ENCODE data around the gene DVL3.
A peak's percentile ranks its signal among the peaks of the same experiment; 100 is the strongest.

Gene DVL3

DNA sequence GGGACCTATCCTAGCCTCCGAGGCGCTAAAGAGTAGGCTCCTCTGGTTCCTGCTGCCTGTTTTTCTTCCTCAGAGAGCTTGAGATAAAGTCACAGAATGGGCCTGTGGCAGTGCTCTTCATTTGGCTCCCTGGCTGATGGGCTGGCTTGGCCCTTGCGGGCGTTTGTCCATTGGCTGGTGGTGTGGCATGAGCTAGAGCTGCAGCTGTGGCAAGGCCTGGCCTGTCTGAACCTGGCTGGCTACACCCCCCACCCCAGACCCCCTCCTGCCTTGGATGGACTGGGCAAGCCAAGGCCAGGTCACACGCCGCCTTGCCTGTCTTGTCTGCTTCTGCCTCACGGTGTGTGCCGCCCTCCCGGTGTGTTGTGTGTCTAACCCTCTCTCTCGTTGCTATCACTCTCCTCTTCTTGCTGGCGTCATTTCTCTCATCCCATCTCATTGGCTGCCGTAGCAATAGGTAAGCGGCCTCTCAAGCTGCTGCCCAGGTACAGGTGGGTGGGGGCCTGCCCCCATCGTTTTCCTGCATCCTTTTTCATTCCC lies 22.7 kb downstream of the DVL3 start:
- no peak for DNase-seq

DNA sequence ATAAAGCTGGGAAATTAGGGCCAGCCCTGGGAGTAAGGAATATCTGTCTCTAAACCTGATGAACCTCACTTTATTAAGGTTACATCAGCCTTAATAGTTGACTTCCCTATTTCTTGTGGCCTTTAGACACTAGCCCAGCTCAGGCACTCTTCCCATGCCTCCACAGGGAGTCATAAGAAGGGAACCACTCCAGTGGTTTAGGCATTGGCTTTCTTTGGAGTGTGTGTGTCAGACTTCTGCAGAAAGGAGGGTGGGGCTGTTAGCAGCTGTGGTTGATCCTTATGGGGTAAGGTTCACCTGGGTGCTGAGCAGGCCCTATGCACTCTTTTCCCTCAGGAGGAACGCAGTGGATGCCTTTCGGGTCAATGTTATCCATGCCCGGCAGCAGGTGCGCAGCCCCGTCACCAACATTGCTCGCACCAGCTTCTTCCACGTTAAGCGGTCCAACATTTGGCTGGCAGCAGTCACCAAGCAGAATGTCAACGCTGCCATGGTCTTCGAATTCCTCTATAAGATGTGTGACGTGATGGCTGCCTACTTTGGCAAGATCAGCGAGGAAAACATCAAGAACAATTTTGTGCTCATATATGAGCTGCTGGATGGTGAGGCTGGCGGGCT lies 23.5 kb downstream of the DVL3 start:
- no peak for DNase-seq

DNA sequence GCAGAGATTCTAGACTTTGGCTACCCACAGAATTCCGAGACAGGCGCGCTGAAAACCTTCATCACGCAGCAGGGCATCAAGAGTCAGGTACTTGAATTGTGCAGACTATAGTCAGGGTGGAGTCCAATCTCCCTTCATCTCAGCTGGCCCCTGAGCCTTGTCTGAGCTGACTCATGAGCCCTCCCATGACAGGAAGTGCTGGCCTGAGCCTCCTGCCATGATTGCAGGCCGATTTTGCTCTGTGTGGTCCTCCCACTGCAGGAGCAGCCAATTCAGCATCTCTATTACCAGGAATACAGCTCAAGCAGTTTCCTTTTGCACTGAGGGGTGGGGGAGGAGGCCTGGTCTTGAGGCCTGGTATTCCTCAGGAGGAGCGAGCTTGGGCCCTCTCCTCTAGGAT lies 25.0 kb downstream of the DVL3 start:
- DNase-seq: no peak

DNA sequence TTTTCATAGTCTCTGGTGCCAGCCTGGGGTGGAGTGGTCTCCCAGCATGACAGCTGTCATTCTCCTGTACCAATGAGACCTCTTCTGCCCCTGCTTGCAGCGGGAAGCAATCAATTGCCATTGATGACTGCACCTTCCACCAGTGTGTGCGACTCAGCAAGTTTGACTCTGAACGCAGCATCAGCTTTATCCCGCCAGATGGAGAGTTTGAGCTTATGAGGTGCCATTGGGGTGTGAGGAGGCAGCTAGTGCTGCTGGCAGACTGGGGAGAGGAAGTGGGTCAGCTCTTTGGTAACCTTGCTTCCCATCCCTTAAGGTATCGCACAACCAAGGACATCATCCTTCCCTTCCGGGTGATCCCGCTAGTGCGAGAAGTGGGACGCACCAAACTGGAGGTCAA lies 26.4 kb downstream of the DVL3 start:
- no peak for DNase-seq

DNA sequence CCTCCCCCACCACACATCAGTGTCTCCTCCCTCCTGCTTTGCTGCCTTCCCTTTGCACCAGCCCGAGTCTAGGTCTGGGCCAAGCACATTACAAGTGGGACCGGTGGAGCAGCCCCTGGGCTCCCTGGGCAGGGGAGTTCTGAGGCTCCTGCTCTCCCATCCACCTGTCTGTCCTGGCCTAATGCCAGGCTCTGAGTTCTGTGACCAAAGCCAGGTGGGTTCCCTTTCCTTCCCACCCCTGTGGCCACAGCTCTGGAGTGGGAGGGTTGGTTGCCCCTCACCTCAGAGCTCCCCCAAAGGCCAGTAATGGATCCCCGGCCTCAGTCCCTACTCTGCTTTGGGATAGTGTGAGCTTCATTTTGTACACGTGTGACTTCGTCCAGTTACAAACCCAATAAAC lies 28.5 kb downstream of the DVL3 start:
- DNase-seq: no peak

DNA sequence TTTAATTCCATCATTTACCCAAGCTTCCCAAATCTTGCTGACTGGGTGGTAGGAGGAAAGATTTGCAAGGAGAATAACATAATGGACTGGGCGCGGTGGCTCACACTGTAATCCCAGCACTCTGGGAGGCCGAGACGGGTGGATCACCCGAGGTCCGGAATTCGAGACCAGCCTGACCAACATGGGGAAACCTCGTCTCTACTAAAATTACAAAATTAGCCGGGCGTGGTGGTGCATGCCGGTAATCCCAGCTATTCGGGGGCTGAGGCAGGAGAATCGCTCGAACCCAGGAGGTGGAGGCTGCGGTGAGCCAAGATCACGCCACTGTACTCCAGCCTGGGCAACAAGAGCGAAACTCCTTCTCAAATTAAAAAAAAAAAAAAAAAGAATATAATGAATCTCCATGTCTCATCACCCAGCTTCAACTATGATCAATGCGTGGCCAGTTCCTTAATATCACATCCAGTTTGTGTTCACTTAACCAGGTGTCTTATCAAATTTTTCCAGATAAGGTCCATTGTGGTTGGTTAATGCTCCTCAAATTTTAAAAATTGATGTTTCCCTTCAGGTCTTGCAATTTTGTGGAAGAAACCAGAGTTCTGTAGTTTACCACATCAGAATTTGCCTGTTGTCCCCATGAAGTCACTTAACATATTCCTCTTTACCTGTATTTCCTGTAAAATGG lies 29.5 kb downstream of the DVL3 start:
- no peak for DNase-seq

DNA sequence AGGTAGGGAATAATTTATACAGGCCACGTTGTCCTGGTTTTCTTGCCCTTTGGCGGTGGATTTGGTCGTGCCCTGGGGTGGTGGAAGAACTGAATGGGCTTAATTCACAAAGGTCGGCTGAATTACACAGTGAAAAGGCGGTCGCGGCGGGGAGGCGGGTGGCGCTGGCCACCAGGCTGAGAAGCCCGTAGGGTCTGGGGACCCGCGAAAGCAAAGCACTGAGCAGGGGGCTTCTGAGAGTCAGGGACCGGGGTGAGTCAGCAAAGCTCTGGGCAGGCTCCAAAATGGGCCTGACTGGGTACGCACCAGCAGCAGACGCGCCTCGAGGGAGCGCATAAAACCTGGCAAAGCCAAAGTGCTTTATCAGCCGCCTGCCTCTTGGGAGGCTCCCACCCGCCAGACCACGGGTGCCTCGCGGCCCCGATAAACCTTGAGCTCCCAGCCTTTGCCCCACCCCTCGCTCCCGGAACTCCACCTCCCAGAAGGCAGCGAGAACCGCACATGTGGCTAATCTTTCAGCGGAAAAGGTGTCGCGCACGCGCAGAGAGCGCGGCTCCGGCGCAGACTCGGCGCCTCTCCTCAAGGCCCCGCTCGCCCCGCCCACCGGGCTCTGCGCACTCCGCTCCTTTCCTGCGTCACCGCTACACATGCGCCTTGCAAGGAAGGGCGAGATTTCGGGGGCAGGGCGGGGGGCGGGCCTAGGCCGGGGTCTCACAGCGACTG lies 30.4 kb downstream of the DVL3 start:
- DNase-seq: peak; percentile 99

DNA sequence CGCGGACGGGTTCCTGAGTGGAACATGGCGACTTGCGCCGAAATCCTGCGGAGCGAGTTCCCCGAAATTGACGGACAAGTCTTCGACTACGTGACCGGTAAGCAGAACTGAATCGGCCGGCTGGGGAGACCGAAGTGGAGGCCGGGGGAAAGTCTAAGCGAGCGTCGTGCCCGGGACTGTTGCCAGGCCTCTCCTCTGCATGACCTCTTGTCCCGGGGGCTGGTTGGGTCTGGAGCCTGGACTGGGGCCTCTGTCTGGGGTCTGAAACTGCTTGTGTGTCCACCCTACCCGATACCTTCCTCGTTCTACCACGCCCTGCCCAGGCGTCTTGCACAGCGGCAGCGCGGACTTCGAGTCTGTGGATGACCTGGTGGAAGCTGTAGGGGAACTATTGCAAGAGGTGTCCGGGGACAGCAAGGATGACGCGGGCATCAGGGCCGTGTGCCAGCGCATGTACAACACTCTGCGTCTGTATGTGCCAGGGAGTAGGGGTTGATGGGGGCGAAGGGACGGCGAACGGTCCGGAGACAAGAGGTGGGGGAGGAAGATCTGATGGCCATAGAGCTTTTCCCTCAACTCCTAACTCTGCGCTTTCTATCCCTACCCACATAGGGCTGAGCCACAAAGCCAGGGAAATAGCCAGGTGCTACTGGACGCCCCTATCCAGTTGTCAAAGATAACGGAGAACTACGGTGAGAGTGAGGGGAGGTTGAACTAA lies 31.2 kb downstream of the DVL3 start, which contains the start of gene ABCF3:
ABCF3 (plus strand) TSS at position 16 of the 718 bp plus-strand sequence; CDS start at position 25, 9 bp downstream.
- no peak for DNase-seq

DNA sequence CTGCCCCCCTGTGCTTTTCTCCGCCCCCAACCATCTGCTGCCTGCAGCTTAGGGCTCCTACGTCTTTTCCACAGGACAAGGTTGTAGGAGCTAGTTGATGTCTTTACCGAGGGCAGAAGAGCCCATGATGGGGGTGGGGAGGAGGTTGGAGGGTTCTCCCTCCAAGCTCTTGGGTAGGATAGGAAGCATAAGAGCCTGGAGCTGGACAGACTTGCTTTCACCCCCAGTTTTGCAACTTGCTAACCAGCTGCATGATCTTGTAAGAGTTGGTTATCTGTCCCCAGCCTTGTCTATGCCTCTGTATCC lies 31.7 kb downstream of the DVL3 start:
- no peak for DNase-seq

DNA sequence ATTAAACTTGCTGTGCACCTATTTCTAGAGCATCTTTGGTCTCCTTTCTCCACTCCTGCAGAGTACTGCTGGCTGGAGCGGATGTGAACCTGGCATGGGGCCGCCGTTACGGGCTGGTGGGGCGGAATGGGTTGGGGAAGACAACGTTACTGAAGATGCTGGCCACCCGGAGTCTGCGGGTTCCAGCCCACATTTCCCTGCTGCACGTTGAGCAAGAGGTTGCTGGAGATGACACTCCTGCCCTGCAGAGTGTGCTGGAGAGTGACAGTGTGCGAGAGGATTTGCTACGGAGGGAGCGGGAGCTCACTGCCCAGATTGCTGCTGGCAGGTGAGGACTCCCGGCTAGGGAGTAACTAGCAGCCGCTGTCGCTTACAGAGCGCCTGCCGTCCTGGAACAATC lies 32.9 kb downstream of the DVL3 start:
- no peak for DNase-seq

DNA sequence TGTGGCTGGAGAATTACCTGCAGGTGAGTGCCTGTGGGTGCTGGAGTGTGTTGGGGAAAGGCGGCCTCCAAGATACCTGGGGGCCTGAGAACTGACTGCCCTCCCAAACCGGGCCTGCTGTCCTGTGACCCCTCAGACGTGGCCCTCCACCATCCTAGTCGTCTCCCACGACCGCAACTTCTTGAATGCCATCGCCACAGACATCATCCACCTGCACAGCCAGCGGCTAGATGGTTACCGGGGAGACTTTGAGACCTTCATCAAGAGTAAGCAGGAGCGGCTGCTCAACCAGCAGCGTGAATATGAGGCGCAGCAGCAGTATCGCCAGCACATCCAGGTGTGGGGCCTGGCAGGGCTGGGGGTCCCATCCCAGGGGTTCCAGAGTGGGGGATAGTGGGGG lies 34.2 kb downstream of the DVL3 start:
- no peak for DNase-seq

DNA sequence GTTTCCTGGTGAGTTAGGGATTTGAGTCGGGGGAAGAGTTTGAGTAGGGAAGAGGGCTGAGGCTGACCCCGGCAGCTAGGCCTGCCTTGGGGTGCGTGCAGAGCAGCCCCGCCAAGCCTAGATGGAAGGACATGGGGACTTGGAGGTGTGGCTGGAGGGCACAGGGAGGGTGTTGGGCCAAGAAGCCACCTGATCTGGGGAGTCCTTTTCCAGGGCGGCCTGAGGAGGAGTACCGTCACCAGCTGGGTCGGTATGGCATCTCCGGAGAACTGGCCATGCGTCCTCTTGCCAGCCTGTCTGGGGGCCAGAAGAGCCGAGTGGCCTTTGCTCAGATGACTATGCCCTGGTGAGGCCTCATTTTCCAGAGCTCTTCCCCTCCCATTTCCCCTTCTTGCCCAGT lies 37.7 kb downstream of the DVL3 start:
- DNase-seq: no peak

DNA sequence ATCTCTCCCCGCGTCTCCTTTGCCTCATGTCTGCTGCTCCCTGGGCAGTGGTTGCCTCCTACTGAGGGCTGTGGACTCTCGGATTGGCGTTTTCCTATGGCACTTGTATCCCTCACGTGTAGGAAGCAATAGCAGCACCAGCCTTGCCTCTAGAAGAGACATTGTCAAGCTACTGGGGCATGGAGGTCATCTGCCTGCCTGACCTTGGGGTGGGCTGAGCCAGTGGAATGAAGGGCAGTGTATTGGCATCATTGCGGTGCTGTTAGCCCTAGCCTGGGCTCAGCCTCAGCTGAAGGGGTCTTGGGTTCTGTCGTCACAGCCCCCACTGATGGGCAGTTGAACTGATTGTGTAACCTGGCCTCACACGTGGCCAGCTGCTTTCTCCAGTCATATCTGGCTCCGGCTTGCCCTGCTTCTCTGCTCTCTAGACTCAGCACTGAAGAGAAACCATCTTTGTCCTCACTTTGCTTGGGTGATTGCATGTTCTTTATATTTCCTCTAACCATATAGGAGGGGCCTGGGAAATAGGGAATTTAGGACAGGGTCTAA lies 38.9 kb downstream of the DVL3 start:
- DNase-seq: no peak

DNA sequence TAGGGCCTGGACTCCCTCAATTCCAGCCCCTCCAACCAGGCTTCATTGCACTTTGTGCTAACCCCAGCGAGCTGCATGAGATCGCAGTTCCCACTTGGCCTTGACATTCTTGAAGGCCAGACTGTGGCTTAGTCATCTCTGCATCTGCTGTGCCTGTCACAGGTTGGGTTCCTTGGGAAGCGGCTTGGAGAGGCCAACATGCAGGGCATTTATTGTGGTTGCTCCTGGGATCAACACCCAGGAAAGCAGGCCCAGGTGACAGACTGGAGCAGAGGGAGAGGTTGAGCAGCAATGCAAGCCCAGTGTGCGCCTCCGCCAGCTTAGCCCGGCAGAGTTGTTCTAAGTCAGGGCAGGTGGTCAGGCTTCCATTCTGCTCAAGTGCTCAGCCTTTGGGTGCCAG lies 41.4 kb downstream of the DVL3 start:
- DNase-seq: no peak

DNA sequence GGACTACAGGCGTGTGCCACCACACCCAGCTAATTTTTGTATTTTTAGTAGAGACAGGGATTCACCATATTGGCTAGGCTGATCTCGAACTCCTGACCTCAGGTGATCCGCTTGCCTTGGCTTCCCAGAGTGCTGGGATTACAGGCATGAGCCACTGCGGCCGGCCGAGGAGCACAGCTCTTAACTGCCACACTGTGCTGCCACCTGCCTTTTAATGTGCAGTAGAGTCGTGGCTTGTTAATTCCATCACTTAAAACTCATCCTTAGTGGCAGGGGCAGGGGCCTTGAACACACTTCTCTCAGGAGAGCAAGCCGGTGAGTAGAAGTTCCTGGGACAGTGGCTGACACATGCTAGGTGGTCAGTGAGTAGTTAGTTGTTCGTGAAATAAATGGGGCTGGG lies 43.3 kb downstream of the DVL3 start:
- no peak for DNase-seq

DNA sequence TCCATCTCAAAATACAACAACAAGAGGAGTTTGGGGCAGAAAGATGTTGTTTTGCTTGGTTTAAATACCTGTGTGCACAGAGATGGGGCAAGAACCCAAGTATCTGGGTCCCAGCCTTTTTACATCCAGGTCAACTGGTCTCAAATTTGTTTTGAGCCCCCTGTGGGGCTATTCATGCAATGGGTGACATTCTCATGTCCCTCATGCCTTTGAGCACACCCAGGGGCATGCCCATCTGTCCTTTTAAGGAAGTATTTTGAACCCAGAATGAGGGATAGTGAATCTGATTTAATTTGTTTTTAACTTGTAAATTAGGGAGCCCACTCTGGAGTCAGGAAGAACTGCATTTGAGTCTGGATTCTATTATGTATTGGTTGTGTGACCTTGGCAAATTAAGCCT lies 45.6 kb downstream of the DVL3 start:
- no peak for DNase-seq

DNA sequence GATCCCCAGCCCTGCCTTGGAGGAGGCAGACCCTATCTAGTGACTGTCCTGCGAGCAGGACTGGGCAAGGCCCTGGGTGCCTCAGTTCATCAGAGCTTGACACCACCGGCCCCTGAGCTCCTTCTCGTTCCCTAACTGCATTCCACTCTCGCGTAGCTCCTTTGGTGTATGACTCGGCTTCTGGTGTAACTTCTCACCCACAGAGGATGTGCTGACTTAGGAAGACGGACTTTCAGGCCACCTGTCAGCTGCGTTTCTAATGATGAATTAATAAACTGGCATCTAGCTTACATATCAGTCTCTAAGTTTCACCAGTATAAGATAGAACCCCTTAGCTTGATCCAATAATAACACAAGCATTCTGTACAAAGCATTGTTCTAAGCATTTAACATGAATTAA lies 48.3 kb downstream of the DVL3 start:
- no peak for DNase-seq

DNA sequence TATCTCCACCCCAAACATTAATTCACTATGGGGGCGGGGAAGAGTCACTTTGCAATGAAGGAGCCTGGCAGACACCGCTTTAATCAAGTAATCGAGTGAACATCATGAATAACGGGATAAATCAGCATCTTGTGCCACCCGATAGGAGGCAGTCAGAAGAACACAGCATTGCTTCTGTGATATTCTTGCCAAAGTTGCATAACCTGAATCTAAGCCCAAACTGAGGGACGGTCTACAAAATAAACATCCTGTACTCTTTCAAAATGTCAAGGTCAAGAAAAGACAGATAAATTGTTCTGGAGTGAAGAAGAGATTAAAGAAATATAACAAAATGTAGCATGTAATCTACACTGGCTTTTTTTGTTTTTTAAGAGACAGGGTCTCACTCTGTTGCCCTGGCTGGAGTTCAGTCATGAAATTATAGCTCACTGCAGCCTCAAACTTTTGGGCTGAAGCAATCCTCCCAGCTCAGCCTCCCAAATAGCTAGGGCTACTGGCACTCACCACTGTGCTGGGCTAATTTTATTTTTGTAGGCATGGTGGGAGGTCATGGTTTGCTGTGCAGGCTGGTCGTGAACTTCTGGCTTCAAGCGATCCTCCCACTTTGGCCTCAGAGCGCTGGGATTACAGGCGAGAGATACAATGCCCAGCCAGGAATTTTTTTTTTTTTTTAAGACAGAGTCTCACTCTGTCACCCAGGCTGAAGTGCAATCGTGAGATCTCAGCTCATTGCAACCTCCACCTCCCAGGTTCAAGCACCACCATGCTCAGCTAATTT lies 54.2 kb downstream of the DVL3 start:
- no peak for DNase-seq

DNA sequence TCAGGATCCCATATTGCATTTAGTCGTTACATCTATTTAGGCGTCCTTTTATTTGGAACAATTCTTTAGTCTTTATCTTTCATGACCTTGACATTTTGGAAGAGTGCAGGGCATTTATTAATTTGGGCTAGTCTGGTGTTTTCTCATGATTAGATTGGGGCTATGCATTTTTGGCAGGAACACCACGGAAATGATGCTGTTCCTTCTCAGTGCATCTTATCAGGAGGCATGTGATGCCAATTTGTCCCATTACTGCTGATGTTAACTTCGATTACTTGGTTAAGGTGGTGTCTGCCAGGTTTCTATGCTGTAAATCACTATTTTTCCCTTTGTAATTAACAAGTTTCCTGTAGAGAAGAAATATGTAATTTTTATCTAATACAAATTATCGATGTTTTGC lies 56.1 kb downstream of the DVL3 start:
- no peak for DNase-seq

DNA sequence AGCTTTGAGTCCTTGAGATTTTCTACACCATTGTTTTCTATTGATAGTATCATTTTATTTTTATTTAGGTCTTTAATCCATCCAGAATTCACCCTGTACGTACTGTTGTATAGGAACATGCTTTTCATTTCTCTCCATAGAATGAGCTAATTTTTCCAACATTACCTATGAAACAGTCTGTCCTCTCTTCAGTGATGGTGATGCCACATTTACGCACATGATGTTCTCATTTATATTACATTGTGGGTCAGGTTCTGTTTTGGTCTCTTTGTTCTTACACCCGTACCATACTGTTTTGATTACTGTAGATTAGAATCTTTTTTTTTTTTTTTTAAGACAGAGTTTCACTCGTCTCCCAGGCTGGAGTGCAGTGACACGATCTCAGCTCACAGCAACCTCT lies 56.5 kb downstream of the DVL3 start:
- DNase-seq: no peak

DNA sequence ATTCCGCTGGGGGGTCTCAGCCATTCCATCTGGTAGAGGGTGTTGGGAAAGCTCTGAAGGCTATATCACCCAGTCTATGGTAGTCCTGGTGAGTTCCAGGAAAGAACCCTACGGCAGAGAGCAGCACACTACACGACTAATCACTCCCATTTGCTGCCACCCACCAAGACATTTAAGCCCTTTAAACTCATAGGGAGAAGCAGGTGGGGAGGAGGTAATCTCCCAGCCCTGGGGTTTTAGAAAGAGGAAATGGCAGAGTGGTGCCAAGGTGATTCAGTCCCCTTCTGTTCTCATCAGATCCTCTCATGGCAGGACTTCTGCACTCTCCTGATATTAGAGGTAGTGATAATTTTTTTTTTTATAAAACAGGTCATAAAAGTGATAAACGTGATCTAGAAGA lies 63.6 kb downstream of the DVL3 start:
- DNase-seq: no peak

DNA sequence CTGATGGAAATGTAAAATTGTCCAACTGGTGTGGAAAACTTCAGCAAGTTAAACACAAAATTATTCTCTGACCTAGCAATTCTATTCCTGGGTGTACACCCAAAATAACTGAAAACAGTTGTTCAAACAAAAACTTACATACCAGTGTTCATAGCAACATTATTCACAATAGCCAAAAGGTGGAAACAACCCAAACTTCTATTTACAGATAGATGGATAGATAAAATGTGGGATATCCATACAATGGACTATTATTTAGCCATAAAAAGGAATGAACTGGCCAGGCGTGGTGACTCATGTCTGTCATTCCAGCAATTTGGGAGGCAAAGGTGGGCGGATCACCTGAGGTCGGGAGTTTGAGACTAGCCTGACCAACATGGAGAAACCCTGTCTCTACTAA lies 67.3 kb downstream of the DVL3 start:
- DNase-seq: no peak
